H9 (cell line): ENCODE measurements around the gene ERO1B. TPM values are rescaled to one million over a fixed set of nuclear protein-coding genes. Genes with fewer than 3 reads are reported as not detected.

Experiments used
- DNase-seq: peaks from one replicate; pipeline ENCODE4 v3.0.0-alpha.2; 2017
- H2AFZ ChIP-seq: one replicate; pipeline ENCODE4 v1.6.1; 2013; ENCODE audit warnings: mild to moderate bottlenecking, low read length, control low read depth, moderate library complexity
- H2AK5ac ChIP-seq: 2 replicates; pipeline ENCODE4 v1.6.1; 2013; ENCODE audit warnings: low read length, control low read depth, mixed read lengths; ENCODE audit not compliant: insufficient read length
- H2BK120ac ChIP-seq: one replicate; pipeline ENCODE4 v1.6.1; 2013; ENCODE audit warnings: low read depth, mild to moderate bottlenecking, low read length, control low read depth, inconsistent platforms; ENCODE audit not compliant: poor library complexity, severe bottlenecking
- H2BK12ac ChIP-seq: 2 replicates; pipeline ENCODE4 v1.6.1; 2013; ENCODE audit warnings: low read length, control low read depth, mixed read lengths, low read depth; ENCODE audit not compliant: insufficient read length
- H2BK15ac ChIP-seq: 2 replicates; pipeline ENCODE4 v1.6.1; 2013; ENCODE audit warnings: low read depth, low read length, control low read depth
- H2BK20ac ChIP-seq: one replicate; pipeline ENCODE4 v1.6.1; 2013; ENCODE audit warnings: low read depth, mild to moderate bottlenecking, low read length, control low read depth, inconsistent platforms; ENCODE audit not compliant: poor library complexity, severe bottlenecking
- H2BK5ac ChIP-seq: 2 replicates; pipeline ENCODE4 v1.6.1; 2013; ENCODE audit warnings: low read length, control low read depth, mixed read lengths; ENCODE audit not compliant: insufficient read length
- H3K14ac ChIP-seq: 2 replicates; pipeline ENCODE4 v1.6.1; 2013; ENCODE audit warnings: low read length, control low read depth; ENCODE audit not compliant: insufficient read depth
- H3K18ac ChIP-seq: 2 replicates; pipeline ENCODE4 v1.6.1; 2013; ENCODE audit warnings: low read depth, mild to moderate bottlenecking, mixed read lengths, low read length, control low read depth; ENCODE audit not compliant: insufficient read length
- H3K23ac ChIP-seq: 2 replicates; pipeline ENCODE4 v1.6.1; 2013; ENCODE audit warnings: low read length, control low read depth, mixed read lengths, low read depth; ENCODE audit not compliant: insufficient read length
- H3K23me2 ChIP-seq: 2 replicates; pipeline ENCODE4 v1.6.1; 2013; ENCODE audit warnings: low read depth, mild to moderate bottlenecking, mixed read lengths, low read length, control low read depth; ENCODE audit not compliant: insufficient read length, poor library complexity, severe bottlenecking
- H3K27ac ChIP-seq: 2 replicates; pipeline ENCODE4 v1.5.1; 2013; ENCODE audit warnings: low read length, control low read depth, mixed read lengths, low read depth; ENCODE audit not compliant: insufficient read length
- H3K27me3 ChIP-seq: 2 replicates; pipeline ENCODE4 v1.6.1; 2013; ENCODE audit warnings: low read length, control low read depth, inconsistent platforms; ENCODE audit not compliant: insufficient read depth
- H3K4ac ChIP-seq: 2 replicates; pipeline ENCODE4 v1.6.1; 2013; ENCODE audit warnings: low read depth, mild to moderate bottlenecking, control low read depth, inconsistent platforms, low read length, moderate library complexity
- H3K4me1 ChIP-seq: 2 replicates; pipeline ENCODE4 v1.6.1; 2013; ENCODE audit warnings: low read length, control low read depth, inconsistent platforms; ENCODE audit not compliant: insufficient read depth
- H3K4me2 ChIP-seq: 2 replicates; pipeline ENCODE4 v1.6.1; 2013; ENCODE audit warnings: low read length, control low read depth, mixed read lengths; ENCODE audit not compliant: insufficient read length, insufficient read depth
- H3K56ac ChIP-seq: 2 replicates; pipeline ENCODE4 v1.6.1; 2013; ENCODE audit warnings: low read depth, mild to moderate bottlenecking, mixed read lengths, low read length, control low read depth; ENCODE audit not compliant: insufficient read length
- H3K79me1 ChIP-seq: 2 replicates; pipeline ENCODE4 v1.6.1; 2013; ENCODE audit warnings: low read depth, mild to moderate bottlenecking, moderate library complexity, low read length, control low read depth, inconsistent platforms; ENCODE audit not compliant: insufficient read depth, poor library complexity, severe bottlenecking
- H3K79me2 ChIP-seq: 2 replicates; pipeline ENCODE4 v1.6.1; 2013; ENCODE audit warnings: low read length, control low read depth, inconsistent platforms; ENCODE audit not compliant: insufficient read depth
- H3K9ac ChIP-seq: 2 replicates; pipeline ENCODE4 v1.6.1; 2013; ENCODE audit warnings: low read length, control low read depth, mixed read lengths; ENCODE audit not compliant: insufficient read length; ENCODE audit errors: extremely low read depth
- H3K9me3 ChIP-seq: one replicate; pipeline ENCODE4 v1.6.1; 2013; ENCODE audit warnings: low read depth, low read length, inconsistent platforms; ENCODE audit not compliant: control insufficient read depth
- H3T11ph ChIP-seq: one replicate; pipeline ENCODE4 v1.6.1; 2013; ENCODE audit warnings: mild to moderate bottlenecking, low read length, control low read depth, inconsistent platforms
- H4K20me1 ChIP-seq: one replicate; pipeline ENCODE4 v1.6.1; 2013; ENCODE audit not compliant: control insufficient read depth, insufficient read length, insufficient read depth
- H4K5ac ChIP-seq: 2 replicates; pipeline ENCODE4 v1.6.1; 2013; ENCODE audit warnings: low read depth, mild to moderate bottlenecking, mixed read lengths, low read length, control low read depth; ENCODE audit not compliant: insufficient read length
- H4K8ac ChIP-seq: replicated peaks from 2 replicates; pipeline ENCODE4 v1.6.1; 2013; ENCODE audit warnings: low read length, control low read depth, mixed read lengths, low read depth; ENCODE audit not compliant: insufficient read length
- H4K91ac ChIP-seq: 2 replicates; pipeline ENCODE4 v1.6.1; 2013; ENCODE audit warnings: low read depth, mild to moderate bottlenecking, moderate library complexity, mixed read lengths, low read length, control low read depth; ENCODE audit not compliant: insufficient read length
- H3K27ac Mint-ChIP-seq, 3 experiments: 2 replicates in 2 of 3; 3 replicates in 1 of 3; pipeline ENCODE4 v1.8.0; 2020 to 2021; ENCODE audit warnings: mixed read lengths in 3 of 3, mild to moderate bottlenecking in 1 of 3, moderate library complexity in 1 of 3
- H3K27me3 Mint-ChIP-seq: 2 replicates; pipeline ENCODE4 v1.8.0; 2021; ENCODE audit warnings: low read depth, mild to moderate bottlenecking, moderate library complexity, mixed read lengths
- H3K36me3 Mint-ChIP-seq, 3 experiments: 2 replicates in 2 of 3; 3 replicates in 1 of 3; pipeline ENCODE4 v1.8.0; 2020 to 2021; ENCODE audit warnings: low read depth in 3 of 3, mixed read lengths in 3 of 3; ENCODE audit not compliant: insufficient read depth in 1 of 3
- H3K4me1 Mint-ChIP-seq, 2 experiments: 2 replicates each; pipeline ENCODE4 v1.8.0; 2020; ENCODE audit warnings: mixed read lengths in 2 of 2
- H3K4me3 Mint-ChIP-seq, 2 experiments: 2 replicates in 1 of 2; 3 replicates in 1 of 2; pipeline ENCODE4 v1.8.0; 2020 to 2021; ENCODE audit warnings: mild to moderate bottlenecking in 2 of 2, mixed read lengths in 2 of 2, moderate library complexity in 1 of 2
- H3K9me3 Mint-ChIP-seq, 2 experiments: 2 replicates in 1 of 2; 3 replicates in 1 of 2; pipeline ENCODE4 v1.8.0; 2020; ENCODE audit warnings: mild to moderate bottlenecking in 2 of 2, mixed read lengths in 2 of 2, moderate library complexity in 1 of 2
- WGBS: extraction: QIAGEN DNeasy Blood & Tissue Kit; methylation state at CpG from one replicate; pipeline ENCODE4 v1.1.7; 2013; ENCODE audit warnings: missing lambda C conversion rate, low lambda C conversion rate, mixed read lengths; ENCODE audit not compliant: insufficient read length; ENCODE audit errors: extremely low coverage; 5-methylcytosine and 5-hydroxymethylcytosine counted together
- total RNA-seq: library from RNA; stranded (reverse); gene quantifications from 2 replicates; pipeline ENCODE4 v1.2.1, GENCODE V29; 2021
- TF ChIP-seq, protein P1 (sequence below): fragments of 200-600 bp; sonication (generic); conservative IDR thresholded peaks from 3 replicates; pipeline ENCODE4 v1.8.0; 2021; ENCODE audit warnings: antibody characterized with exemption, mild to moderate bottlenecking

Gene ERO1B
- total RNA-seq, 1 experiment from 2014 or later = 1.5 TPM

DNA sequence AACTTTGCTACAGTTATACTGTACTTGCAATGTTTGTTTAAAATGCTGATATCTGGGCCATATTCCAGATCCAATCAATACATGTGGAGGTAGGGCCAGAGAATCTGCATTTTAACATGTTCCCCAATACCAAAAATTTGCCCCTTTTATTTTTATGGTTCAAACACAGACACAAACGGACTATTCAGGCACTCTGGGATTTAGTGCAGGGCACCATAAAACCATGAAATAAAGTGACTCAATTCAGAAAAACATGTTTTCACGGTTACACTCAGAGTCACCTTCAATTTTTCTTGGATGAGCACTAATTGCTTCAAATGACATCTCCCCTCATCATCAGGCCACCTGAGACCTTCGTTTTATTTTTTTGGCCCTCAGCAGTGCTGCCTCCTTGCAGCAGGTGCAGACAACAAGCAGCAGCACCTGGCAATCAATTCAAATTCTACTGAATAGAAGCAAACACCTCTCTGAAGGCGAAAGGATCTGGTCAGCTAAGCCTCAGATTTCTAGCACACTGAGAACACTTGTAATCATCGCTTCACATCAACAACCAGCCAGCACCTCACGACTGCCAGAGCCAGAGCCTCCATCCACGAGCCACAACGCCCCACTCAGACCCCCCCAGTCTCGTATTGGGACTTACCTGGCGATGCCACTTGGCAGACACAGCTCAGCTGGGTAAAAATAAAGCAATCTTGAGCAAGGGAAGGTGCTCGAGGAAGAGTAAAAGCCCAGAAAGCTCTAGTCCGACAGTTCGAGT is 1.1 kb downstream of the ERO1B start:
- Histone ChIP-seq H2BK20ac (no peak overlapping the region), H2AFZ (no peak overlapping the region), H3K18ac (no peak overlapping the region), H2BK120ac (no peak overlapping the region), H4K5ac (no peak overlapping the region), H4K91ac (no peak overlapping the region), H3K4me1 (no peaks in the 10 kb centered on the region), H4K8ac (no peak overlapping the region), H3K56ac (no peak overlapping the region), H3K4ac (no peak overlapping the region), H3K27me3 (no peaks in the 10 kb centered on the region; the same call in 1 of the 2 replicates), H3K9me3 (no peaks in the 10 kb centered on the region), H3K79me1 (no peaks in the 10 kb centered on the region), H2BK12ac (no peak overlapping the region), H3K23ac (no peak overlapping the region), H2AK5ac (no peak overlapping the region), H2BK15ac (no peak overlapping the region), H3K27ac (no peak overlapping the region), H3K4me2 (peak overlapping the region; percentile 86), H4K20me1 (no peaks in the 10 kb centered on the region), H3K14ac (peak overlapping the region; percentile 11; the same call in 1 of the 2 replicates), H2BK5ac (no peak overlapping the region), H3K23me2 (peaks cover 14% of the 10 kb centered on the region), H3K79me2 (no peaks in the 10 kb centered on the region), H3T11ph (no peak overlapping the region), H3K9ac (peak overlapping the region; percentile 40)
- peaks cover 39% of the 10 kb centered on the region for H3K27me3 Mint-ChIP-seq
- H3K4me1 Mint-ChIP-seq = peaks cover 22% of the 10 kb centered on the region in 2 experiments
- peaks cover 0 to 7% of the 10 kb centered on the region in 2 experiments; a peak in 1 of 5 replicates for H3K9me3 Mint-ChIP-seq
- H3K27ac Mint-ChIP-seq = peak overlapping the region in 1 of 3 experiments; percentile 49; a peak in 2 of 7 replicates
- H3K36me3 Mint-ChIP-seq = peaks cover 0 to 5% (median 0%) of the 10 kb centered on the region in 3 experiments; a peak in 1 of 7 replicates
- DNase-seq = peak; percentile 31
- H3K4me3 Mint-ChIP-seq = peak overlapping the region; percentile 81 to 94
- TF ChIP-seq, protein P1, sequence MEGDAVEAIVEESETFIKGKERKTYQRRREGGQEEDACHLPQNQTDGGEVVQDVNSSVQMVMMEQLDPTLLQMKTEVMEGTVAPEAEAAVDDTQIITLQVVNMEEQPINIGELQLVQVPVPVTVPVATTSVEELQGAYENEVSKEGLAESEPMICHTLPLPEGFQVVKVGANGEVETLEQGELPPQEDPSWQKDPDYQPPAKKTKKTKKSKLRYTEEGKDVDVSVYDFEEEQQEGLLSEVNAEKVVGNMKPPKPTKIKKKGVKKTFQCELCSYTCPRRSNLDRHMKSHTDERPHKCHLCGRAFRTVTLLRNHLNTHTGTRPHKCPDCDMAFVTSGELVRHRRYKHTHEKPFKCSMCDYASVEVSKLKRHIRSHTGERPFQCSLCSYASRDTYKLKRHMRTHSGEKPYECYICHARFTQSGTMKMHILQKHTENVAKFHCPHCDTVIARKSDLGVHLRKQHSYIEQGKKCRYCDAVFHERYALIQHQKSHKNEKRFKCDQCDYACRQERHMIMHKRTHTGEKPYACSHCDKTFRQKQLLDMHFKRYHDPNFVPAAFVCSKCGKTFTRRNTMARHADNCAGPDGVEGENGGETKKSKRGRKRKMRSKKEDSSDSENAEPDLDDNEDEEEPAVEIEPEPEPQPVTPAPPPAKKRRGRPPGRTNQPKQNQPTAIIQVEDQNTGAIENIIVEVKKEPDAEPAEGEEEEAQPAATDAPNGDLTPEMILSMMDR = no peak
- WGBS = no CpG with 5 or more reads among the region's 13 CpGs
